ENCODE measurements around the gene CRACR2B.

Gene CRACR2B

DNA sequence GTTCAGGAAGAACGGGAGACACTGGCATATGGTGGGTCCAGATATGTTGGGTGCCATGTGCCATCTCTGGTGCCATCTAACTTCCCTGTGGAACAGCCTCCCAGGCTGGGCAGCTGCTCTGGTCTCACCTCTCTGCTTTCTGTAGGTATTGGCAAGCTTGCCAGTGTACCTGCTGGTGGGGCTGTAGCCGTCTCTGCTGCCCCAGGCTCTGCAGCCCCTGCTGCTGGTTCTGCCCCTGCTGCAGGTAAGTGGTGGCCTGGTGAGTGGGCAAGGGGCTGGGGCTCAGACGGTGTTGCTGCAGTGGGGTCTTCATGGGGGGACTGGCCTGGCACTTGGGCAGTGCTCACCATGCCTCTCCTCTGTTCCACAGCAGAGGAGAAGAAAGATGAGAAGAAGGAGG is 15.3 kb upstream of the CRACR2B start:
- Histone ChIP-seq H3K27me3 (ENCODE audit: control insufficient read depth, low read length) (no peaks in the 10 kb centered on the region), H3K36me3 (ENCODE audit: control insufficient read depth, low read length) (peaks cover 64% of the 10 kb centered on the region), H3K4me2 (ENCODE audit: low read length) (peak overlapping the region; percentile 67; the same call in 1 of the 2 replicates), H3K27ac (ENCODE audit: low read depth, low read length) (no peak overlapping the region), H3K4me3 (ENCODE audit: low read length) (no peak overlapping the region), H4K20me1 (ENCODE audit: control insufficient read depth, insufficient read depth, low read depth, low read length) (peaks cover 20% of the 10 kb centered on the region; the same call in 1 of the 2 replicates), H3F3A (ENCODE audit: control insufficient read depth, insufficient read depth) (peaks cover 59% of the 10 kb centered on the region), H3K4me1 (ENCODE audit: control insufficient read depth, low read length) (peaks cover 40% of the 10 kb centered on the region), H3K9me3 (ENCODE audit: control insufficient read depth, insufficient read depth, low read length) (no peaks in the 10 kb centered on the region), H3K79me2 (ENCODE audit: control insufficient read depth, low read length) (peaks cover 45% of the 10 kb centered on the region), H3K9me2 (replicated peaks; ENCODE audit: control insufficient read depth, low read length) (no peaks in the 10 kb centered on the region)
- TF ChIP-seq, protein P1, sequence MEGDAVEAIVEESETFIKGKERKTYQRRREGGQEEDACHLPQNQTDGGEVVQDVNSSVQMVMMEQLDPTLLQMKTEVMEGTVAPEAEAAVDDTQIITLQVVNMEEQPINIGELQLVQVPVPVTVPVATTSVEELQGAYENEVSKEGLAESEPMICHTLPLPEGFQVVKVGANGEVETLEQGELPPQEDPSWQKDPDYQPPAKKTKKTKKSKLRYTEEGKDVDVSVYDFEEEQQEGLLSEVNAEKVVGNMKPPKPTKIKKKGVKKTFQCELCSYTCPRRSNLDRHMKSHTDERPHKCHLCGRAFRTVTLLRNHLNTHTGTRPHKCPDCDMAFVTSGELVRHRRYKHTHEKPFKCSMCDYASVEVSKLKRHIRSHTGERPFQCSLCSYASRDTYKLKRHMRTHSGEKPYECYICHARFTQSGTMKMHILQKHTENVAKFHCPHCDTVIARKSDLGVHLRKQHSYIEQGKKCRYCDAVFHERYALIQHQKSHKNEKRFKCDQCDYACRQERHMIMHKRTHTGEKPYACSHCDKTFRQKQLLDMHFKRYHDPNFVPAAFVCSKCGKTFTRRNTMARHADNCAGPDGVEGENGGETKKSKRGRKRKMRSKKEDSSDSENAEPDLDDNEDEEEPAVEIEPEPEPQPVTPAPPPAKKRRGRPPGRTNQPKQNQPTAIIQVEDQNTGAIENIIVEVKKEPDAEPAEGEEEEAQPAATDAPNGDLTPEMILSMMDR (IDR thresholded peaks at IDR 0.05; ENCODE audit: low read depth, low read length, poor library complexity, severe bottlenecking): no peak
- no peak for TF ChIP-seq EZH2phosphoT487 (IDR thresholded peaks at IDR 0.05; ENCODE audit: borderline replicate concordance, low read length)

DNA sequence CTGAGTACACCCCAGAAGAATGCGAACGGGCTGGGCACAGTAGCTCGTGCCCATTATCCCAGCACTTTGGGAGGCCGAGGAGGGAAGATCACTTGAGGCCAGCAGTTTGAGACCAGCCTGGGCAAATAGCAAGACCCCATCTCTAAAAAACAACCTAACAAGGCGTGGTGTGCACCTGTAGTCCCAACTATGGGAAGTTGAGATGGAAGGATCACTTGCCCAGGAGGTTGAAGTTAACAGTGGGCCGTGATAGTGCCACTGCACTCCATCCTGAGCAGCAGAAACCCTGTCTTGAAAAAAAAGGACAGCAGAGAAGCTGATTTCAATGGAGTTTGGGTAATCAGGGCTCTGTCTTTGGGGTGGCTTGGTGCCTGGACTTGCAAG is 14.7 kb upstream of the CRACR2B start:
- peaks cover 58% of the 10 kb centered on the region for H3F3A ChIP-seq (ENCODE audit: control insufficient read depth, insufficient read depth)
- H3K79me2 ChIP-seq (ENCODE audit: control insufficient read depth, low read length): peaks cover 39% of the 10 kb centered on the region
- peaks cover 35% of the 10 kb centered on the region for H3K4me1 ChIP-seq (ENCODE audit: control insufficient read depth, low read length)
- no peaks in the 10 kb centered on the region for H3K9me2 ChIP-seq (replicated peaks; ENCODE audit: control insufficient read depth, low read length)
- H3K4me2 ChIP-seq (ENCODE audit: low read length): no peak overlapping the region
- H4K20me1 ChIP-seq (ENCODE audit: control insufficient read depth, insufficient read depth, low read depth, low read length): peaks cover 20% of the 10 kb centered on the region; the same call in 1 of the 2 replicates
- TF ChIP-seq, protein P1 (IDR thresholded peaks at IDR 0.05; ENCODE audit: low read depth, low read length, poor library complexity, severe bottlenecking): no peak
- TF ChIP-seq EZH2phosphoT487 (IDR thresholded peaks at IDR 0.05; ENCODE audit: borderline replicate concordance, low read length): no peak
- no peaks in the 10 kb centered on the region for H3K9me3 ChIP-seq (ENCODE audit: control insufficient read depth, insufficient read depth, low read length)
- H3K27me3 ChIP-seq (ENCODE audit: control insufficient read depth, low read length): no peaks in the 10 kb centered on the region
- H3K36me3 ChIP-seq (ENCODE audit: control insufficient read depth, low read length): peaks cover 61% of the 10 kb centered on the region
- no peak overlapping the region for H3K4me3 ChIP-seq (ENCODE audit: low read length)
- no peak overlapping the region for H3K27ac ChIP-seq (ENCODE audit: low read depth, low read length)

DNA sequence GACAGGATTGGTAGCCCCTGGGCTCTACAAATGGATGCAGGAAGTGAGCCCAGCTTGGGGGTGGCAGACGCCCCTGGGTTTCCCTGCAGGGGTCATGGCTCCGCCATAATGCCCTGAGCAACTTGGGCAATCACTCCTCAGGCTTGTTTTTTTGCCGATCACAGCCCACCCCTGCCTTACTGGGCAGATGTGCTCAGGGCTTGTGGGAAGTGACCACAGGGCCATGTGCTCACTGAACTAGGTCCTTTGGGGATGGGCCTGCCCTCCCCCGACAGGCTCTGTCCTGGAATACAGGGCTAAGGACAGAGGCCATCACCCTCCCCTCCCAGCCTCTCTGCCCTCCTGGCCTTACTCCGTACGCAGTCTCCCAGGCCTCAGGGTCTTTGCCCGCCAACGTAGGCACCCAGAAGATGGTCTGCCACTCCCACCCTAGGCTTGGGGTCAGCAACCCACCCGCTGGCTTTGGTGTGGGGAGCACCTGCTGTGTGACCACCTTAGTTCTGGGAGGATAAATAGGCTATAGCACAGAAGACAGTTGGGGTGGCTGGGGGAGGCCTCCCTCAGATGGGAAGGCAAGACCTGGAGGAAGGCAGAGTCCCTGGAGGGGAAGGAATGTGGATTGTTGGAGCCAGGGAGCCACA is 14.1 kb upstream of the CRACR2B start:
- Histone ChIP-seq H3K27me3 (ENCODE audit: control insufficient read depth, low read length) (no peaks in the 10 kb centered on the region), H3K27ac (ENCODE audit: low read depth, low read length) (peak overlapping the region; percentile 8), H4K20me1 (ENCODE audit: control insufficient read depth, insufficient read depth, low read depth, low read length) (peaks cover 20% of the 10 kb centered on the region; the same call in 1 of the 2 replicates), H3K4me2 (ENCODE audit: low read length) (no peak overlapping the region), H3K4me3 (ENCODE audit: low read length) (no peak overlapping the region), H3K9me2 (replicated peaks; ENCODE audit: control insufficient read depth, low read length) (no peaks in the 10 kb centered on the region), H3K36me3 (ENCODE audit: control insufficient read depth, low read length) (peaks cover 60% of the 10 kb centered on the region), H3F3A (ENCODE audit: control insufficient read depth, insufficient read depth) (peaks cover 58% of the 10 kb centered on the region), H3K9me3 (ENCODE audit: control insufficient read depth, insufficient read depth, low read length) (no peaks in the 10 kb centered on the region), H3K4me1 (ENCODE audit: control insufficient read depth, low read length) (peaks cover 30% of the 10 kb centered on the region), H3K79me2 (ENCODE audit: control insufficient read depth, low read length) (peaks cover 34% of the 10 kb centered on the region)
- TF ChIP-seq EZH2phosphoT487 (IDR thresholded peaks at IDR 0.05; ENCODE audit: borderline replicate concordance, low read length): no peak
- TF ChIP-seq, protein P1 (IDR thresholded peaks at IDR 0.05; ENCODE audit: low read depth, low read length, poor library complexity, severe bottlenecking): no peak

Measured in DOHH2 (cell line).